H1 (cell line): ENCODE data around the gene SYNRG. TPM values are rescaled to one million over a fixed set of nuclear protein-coding genes. Genes with fewer than 3 reads are reported as not detected.

ENCODE experiments used
- ATF2 ChIP-seq: IDR thresholded peaks from 2 replicates; pipeline ENCODE4 v1.6.1; 2012; ENCODE audit warnings: low read length, inconsistent platforms
- E2F6 ChIP-seq: IDR thresholded peaks from 2 replicates; pipeline ENCODE4 v1.6.1; 2012; ENCODE audit warnings: inconsistent platforms
- SRF ChIP-seq: IDR thresholded peaks from 2 replicates; pipeline ENCODE4 v1.6.1; 2011; ENCODE audit warnings: mild to moderate bottlenecking, low read depth, low read length, moderate library complexity
- SUZ12 ChIP-seq: fragments of 200-600 bp; sonication (generic); IDR thresholded peaks from 2 replicates; pipeline ENCODE4 v1.6.1; 2012; ENCODE audit warnings: mild to moderate bottlenecking, inconsistent platforms, low read length, moderate library complexity, mixed read lengths
- TEAD4 ChIP-seq: IDR thresholded peaks from 2 replicates; pipeline ENCODE4 v1.6.1; 2012; ENCODE audit warnings: low read depth, low read length, inconsistent platforms, mixed read lengths
- polyA plus RNA-seq, 7 experiments: library from polyadenylated mRNA; depleted of rRNA in 3 of 7; stranded (reverse) in 5 of 7; unstranded in 2 of 7; fragments of >200 nt in 5 of 7; fragments of 200-250 nt in 2 of 7; gene quantifications; 1 replicate in 5 of 7; 2 replicates in 1 of 7; 4 replicates in 1 of 7; pipeline versions ENCODE4 v1.2.1 to v1.2.3, GENCODE V29; 2011 to 2013; ENCODE audit warnings: missing spikeins in 2 of 7, mixed read lengths in 2 of 7
- total RNA-seq: library from RNA; stranded (reverse); fragmentation: NEBNext Ultra II Directional; extraction: Animal tissue kit (Norgen Biotek cat#: 25700); gene quantifications from 2 replicates; pipeline ENCODE4 v1.2.1, GENCODE V29; 2021

SYNRG gene
- total and polyA plus RNA-seq, 2 of the 8 experiments (the other 6 are each of a cell fraction or from before 2014, with no cell fraction given): 7.7 to 31.7 TPM

- TF ChIP-seq SUZ12 (no peak), SRF (no peak), E2F6 (no peak), TEAD4 (no peak), ATF2 (no peak)
These were observed 70.1 kb downstream of the SYNRG start (continued) for GRCh38 chr17:37538981-37539659.
